HG03139 (cell line): ENCODE data around the gene SPTB.

Experiments
- ATAC-seq: cut with Tn5 transposase; IDR thresholded peaks from one replicate; pipeline ENCODE4 v1.9.1; 2021; ENCODE audit not compliant: unreplicated experiment

Gene SPTB

GRCh38 chr14:64755781-64756221 is 123.9 kb downstream of the SPTB start:
- no peak for ATAC-seq

- no peak for ATAC-seq
These were observed 125.0 kb downstream of the SPTB start for GRCh38 chr14:64754685-64755084.

- no peak for ATAC-seq
These were observed 125.7 kb downstream of the SPTB start for GRCh38 chr14:64753999-64754398.

GRCh38 chr14:64753374-64753773 is 126.3 kb downstream of the SPTB start:
- ATAC-seq = no peak

GRCh38 chr14:64752909-64753308 is 126.8 kb downstream of the SPTB start:
- no peak for ATAC-seq

GRCh38 chr14:64748995-64749714 is 130.6 kb downstream of the SPTB start:
- ATAC-seq = no peak

- ATAC-seq = no peak
These were observed 131.2 kb downstream of the SPTB start for GRCh38 chr14:64748521-64748920.

- ATAC-seq = no peak
These were observed 132.4 kb downstream of the SPTB start for GRCh38 chr14:64747327-64747726.

GRCh38 chr14:64746298-64747250 is 133.1 kb downstream of the SPTB start:
- no peak for ATAC-seq

GRCh38 chr14:64745511-64746091 is 134.1 kb downstream of the SPTB start:
- ATAC-seq = no peak

- ATAC-seq = no peak
These were observed 136.6 kb downstream of the SPTB start for GRCh38 chr14:64743061-64743460.

- ATAC-seq = no peak
These were observed 137.7 kb downstream of the SPTB start for GRCh38 chr14:64741961-64742360.

GRCh38 chr14:64741200-64741599 is 138.5 kb downstream of the SPTB start:
- ATAC-seq = no peak

GRCh38 chr14:64738281-64738804 is 141.4 kb downstream of the SPTB start:
- ATAC-seq = no peak

GRCh38 chr14:64737391-64738280 is 142.1 kb downstream of the SPTB start:
- no peak for ATAC-seq

GRCh38 chr14:64736271-64737169 is 143.2 kb downstream of the SPTB start:
- ATAC-seq = no peak

GRCh38 chr14:64734990-64735389 is 144.7 kb downstream of the SPTB start:
- ATAC-seq = no peak

GRCh38 chr14:64733899-64734298 is 145.8 kb downstream of the SPTB start:
- no peak for ATAC-seq

GRCh38 chr14:64733321-64733720 is 146.4 kb downstream of the SPTB start:
- ATAC-seq = no peak
